Keratinocyte (primary cell): ENCODE results near the gene GJA8. TPM values are rescaled to one million over a fixed set of nuclear protein-coding genes. Genes with fewer than 3 reads are reported as not detected.
"Not testable (repeated sequence)": the region's sequence is repeated elsewhere in the genome, so short reads cannot be mapped to it uniquely, and the experiment has no call there.

Experiments
- DNase-seq: peaks from one replicate; pipeline ENCODE4 v3.0.0-alpha.2; 2011; ENCODE audit warnings: low read depth, missing footprints, low spot score
- FAIRE-seq: peaks from 2 replicates; lab custom pipeline; 2011; peaks lifted over from hg19 to GRCh38; lab: Jason Lieb, UNC
- H2AFZ ChIP-seq: 2 replicates; pipeline ENCODE4 v1.6.0; 2012; ENCODE audit warnings: low read length, control low read depth, inconsistent platforms; ENCODE audit not compliant: control insufficient read depth
- H3K27ac ChIP-seq: 2 replicates; pipeline ENCODE4 v1.5.1; 2011; ENCODE audit warnings: low read length; ENCODE audit not compliant: control insufficient read depth, insufficient read depth
- H3K27me3 ChIP-seq: 3 replicates; pipeline ENCODE4 v1.6.0; 2011; ENCODE audit warnings: low read length; ENCODE audit not compliant: control insufficient read depth, insufficient read depth; ENCODE audit errors: extremely low read depth
- H3K36me3 ChIP-seq, 2 experiments: 2 replicates in 1 of 2; 3 replicates in 1 of 2; pipeline ENCODE4 v1.5.1; 2011; ENCODE audit warnings: low read length in 2 of 2, mild to moderate bottlenecking in 1 of 2; ENCODE audit not compliant: control insufficient read depth in 2 of 2, insufficient read depth in 2 of 2; ENCODE audit errors: extremely low read depth in 1 of 2
- H3K4me1 ChIP-seq: 3 replicates; pipeline ENCODE4 v1.5.1; 2011; ENCODE audit warnings: low read length; ENCODE audit not compliant: control insufficient read depth, insufficient read depth; ENCODE audit errors: extremely low read depth
- H3K4me2 ChIP-seq: 3 replicates; pipeline ENCODE4 v1.6.0; 2011; ENCODE audit warnings: low read depth, low read length; ENCODE audit not compliant: control insufficient read depth, insufficient read depth; ENCODE audit errors: extremely low read depth
- H3K4me3 ChIP-seq, 3 experiments: fragments of 200-600 bp in 1 of 3; sonication (generic) in 1 of 3; 2 replicates in 2 of 3; 3 replicates in 1 of 3; pipeline ENCODE4 v1.5.1; 2011 to 2016; ENCODE audit warnings: low read length in 3 of 3, mild to moderate bottlenecking in 3 of 3, control low read depth in 2 of 3, inconsistent platforms in 1 of 3, low read depth in 1 of 3, mixed read lengths in 1 of 3, mixed run types in 1 of 3, moderate library complexity in 1 of 3; ENCODE audit not compliant: control insufficient read depth in 2 of 3, insufficient read depth in 2 of 3; ENCODE audit errors: extremely low read depth in 1 of 3
- H3K79me2 ChIP-seq: 2 replicates; pipeline ENCODE4 v1.6.0; 2012; ENCODE audit warnings: low read length; ENCODE audit not compliant: control insufficient read depth, insufficient read depth
- H3K9ac ChIP-seq: 3 replicates; pipeline ENCODE4 v1.6.0; 2011; ENCODE audit warnings: low read length; ENCODE audit not compliant: control insufficient read depth, insufficient read depth; ENCODE audit errors: extremely low read depth
- H3K9me1 ChIP-seq: 3 replicates; pipeline ENCODE4 v1.6.0; 2011; ENCODE audit warnings: low read length; ENCODE audit not compliant: control insufficient read depth, insufficient read depth; ENCODE audit errors: extremely low read depth
- H3K9me3 ChIP-seq: 2 replicates; pipeline ENCODE4 v1.5.1; 2012; ENCODE audit warnings: low read depth, low read length; ENCODE audit not compliant: control insufficient read depth
- H4K20me1 ChIP-seq: 3 replicates; pipeline ENCODE4 v1.6.0; 2011; ENCODE audit warnings: low read length; ENCODE audit not compliant: control insufficient read depth, insufficient read depth; ENCODE audit errors: extremely low read depth
- EZH2 ChIP-seq: IDR thresholded peaks from one replicate; pipeline ENCODE4 v1.6.1; 2012; ENCODE audit warnings: inconsistent platforms, mild to moderate bottlenecking, low read length, moderate library complexity
- dilution Hi-C: fragments of 300-500 bp; cut with MboI; formaldehyde crosslinking; loops from one replicate; pipeline ENCODE4 v1.7.0; 2020; ENCODE audit warnings: low sequenced_read_pairs; ENCODE audit not compliant: extremely low pct_ligation_motif_present
- polyA plus RNA-seq, 5 experiments: library from polyadenylated mRNA; depleted of rRNA in 3 of 5; stranded (reverse) in 3 of 5; stranded (forward) in 1 of 5; unstranded in 1 of 5; fragments of >200 nt; gene quantifications; 1 replicate in 1 of 5; 2 replicates in 3 of 5; 3 replicates in 1 of 5; pipeline versions ENCODE4 v1.2.1 to v1.2.3, GENCODE V29; 2011 to 2012; ENCODE audit warnings: missing spikeins in 2 of 5, low read depth in 1 of 5, low replicate concordance in 1 of 5
- TF ChIP-seq, protein P1 (sequence below), 3 experiments: IDR thresholded peaks in 1 of 3; conservative IDR thresholded peaks in 1 of 3; optimal IDR thresholded peaks in 1 of 3; 2 replicates in 2 of 3; 3 replicates in 1 of 3; pipeline versions ENCODE3 to v1.5.1; 2011; ENCODE audit warnings: low read length in 3 of 3, mild to moderate bottlenecking in 3 of 3, moderate library complexity in 2 of 3, control low read depth in 1 of 3, inconsistent platforms in 1 of 3; ENCODE audit not compliant: insufficient read depth in 2 of 3; ENCODE audit errors: extremely low read depth in 1 of 3

GJA8 gene
- polyA plus RNA-seq, 1 donor (not counting 4 experiments of a cell fraction or from before 2014, with no cell fraction given): not detected

DNA sequence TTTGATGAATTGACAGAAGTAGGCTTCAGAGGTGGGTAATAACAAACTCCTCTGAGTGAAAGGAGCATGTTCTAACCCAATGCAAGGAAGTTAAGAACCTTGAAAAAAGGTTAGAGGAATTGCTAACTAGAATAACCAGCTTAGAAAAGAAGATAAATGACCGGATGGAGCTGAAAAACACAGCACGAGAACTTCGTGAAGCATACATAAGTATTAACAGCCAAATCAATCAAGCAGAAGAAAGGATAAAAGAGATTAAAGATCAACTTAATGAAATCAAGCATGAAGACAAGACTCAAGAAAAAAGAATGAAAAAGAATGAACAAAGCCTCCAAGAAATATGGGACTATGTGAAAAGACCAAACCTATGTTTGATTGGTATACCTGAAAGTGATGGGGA lies 46.6 kb upstream of the GJA8 start:
- dilution Hi-C loops, H3K36me3 ChIP-seq, H2AFZ ChIP-seq, H3K4me2 ChIP-seq, H3K9me1 ChIP-seq, H3K27ac ChIP-seq, H3K9ac ChIP-seq, H3K27me3 ChIP-seq, H3K9me3 ChIP-seq, FAIRE-seq, H3K4me3 ChIP-seq, H4K20me1 ChIP-seq, H3K4me1 ChIP-seq, H3K79me2 ChIP-seq, DNase-seq: not testable (repeated sequence)

DNA sequence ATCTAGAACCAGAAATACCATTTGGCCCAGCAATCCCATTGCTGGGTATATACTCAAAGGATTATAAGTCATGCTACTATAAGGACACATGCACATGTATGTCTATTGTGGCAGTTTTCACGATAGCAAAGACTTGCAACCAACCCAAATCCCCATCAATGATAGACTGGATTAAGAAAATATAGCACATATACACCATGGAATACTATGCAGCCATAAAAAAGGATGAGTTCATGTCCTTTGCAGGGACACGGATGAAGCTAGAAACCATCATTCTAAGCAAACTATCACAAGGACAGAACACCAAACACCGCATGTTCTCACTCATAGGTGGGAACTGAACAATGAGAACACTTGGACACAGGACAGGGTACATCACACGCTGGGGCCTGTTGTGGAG lies 35.4 kb upstream of the GJA8 start:
- H3K9me3 ChIP-seq, H3K27ac ChIP-seq, FAIRE-seq, H3K4me3 ChIP-seq, H4K20me1 ChIP-seq, DNase-seq, H3K4me1 ChIP-seq, H3K27me3 ChIP-seq, H3K36me3 ChIP-seq, H3K9ac ChIP-seq, H2AFZ ChIP-seq, dilution Hi-C loops, H3K79me2 ChIP-seq, H3K4me2 ChIP-seq, H3K9me1 ChIP-seq: not testable (repeated sequence)

DNA sequence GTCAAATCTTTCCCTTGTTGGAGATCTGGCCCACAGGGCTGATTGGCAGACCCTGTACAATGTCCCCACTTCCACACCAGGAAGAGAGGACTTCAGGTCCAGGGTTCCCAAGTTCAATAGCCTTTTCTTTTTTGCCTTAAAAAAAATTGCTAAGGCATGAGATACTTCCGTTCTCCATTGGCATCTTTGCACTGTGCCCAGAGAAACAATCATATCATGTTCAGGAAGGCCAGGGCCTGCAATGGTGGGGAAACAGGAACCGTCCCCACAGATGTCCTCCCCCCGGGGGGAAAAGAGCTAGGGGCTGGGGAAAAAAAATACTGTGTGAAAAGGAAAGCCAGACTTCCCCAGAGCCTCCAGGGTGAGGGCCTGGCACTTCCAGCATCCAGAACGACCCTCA lies 24.6 kb upstream of the GJA8 start:
- dilution Hi-C loops: loop anchor here (25.0 kb wide), 1 partner anchor 141 kb away; no protein-coding TSS in a partner anchor

More for the DNA sequence above, 24.6 kb upstream of the GJA8 start:
- H3K79me2 ChIP-seq: no peaks in the 10 kb centered on the region
- TF ChIP-seq, protein P1, sequence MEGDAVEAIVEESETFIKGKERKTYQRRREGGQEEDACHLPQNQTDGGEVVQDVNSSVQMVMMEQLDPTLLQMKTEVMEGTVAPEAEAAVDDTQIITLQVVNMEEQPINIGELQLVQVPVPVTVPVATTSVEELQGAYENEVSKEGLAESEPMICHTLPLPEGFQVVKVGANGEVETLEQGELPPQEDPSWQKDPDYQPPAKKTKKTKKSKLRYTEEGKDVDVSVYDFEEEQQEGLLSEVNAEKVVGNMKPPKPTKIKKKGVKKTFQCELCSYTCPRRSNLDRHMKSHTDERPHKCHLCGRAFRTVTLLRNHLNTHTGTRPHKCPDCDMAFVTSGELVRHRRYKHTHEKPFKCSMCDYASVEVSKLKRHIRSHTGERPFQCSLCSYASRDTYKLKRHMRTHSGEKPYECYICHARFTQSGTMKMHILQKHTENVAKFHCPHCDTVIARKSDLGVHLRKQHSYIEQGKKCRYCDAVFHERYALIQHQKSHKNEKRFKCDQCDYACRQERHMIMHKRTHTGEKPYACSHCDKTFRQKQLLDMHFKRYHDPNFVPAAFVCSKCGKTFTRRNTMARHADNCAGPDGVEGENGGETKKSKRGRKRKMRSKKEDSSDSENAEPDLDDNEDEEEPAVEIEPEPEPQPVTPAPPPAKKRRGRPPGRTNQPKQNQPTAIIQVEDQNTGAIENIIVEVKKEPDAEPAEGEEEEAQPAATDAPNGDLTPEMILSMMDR (optimal IDR thresholded peaks at IDR 0.05 in 1 of 3, IDR thresholded peaks at IDR 0.05 in 1 of 3, conservative IDR thresholded peaks at IDR 0.05 in 1 of 3; ENCODE audit: extremely low read depth in 1 of 3, insufficient read depth in 2 of 3, low read length in 3 of 3): no peak
- no peak for TF ChIP-seq EZH2
- no peak for DNase-seq
- no peak overlapping the region for H3K4me3 ChIP-seq
- H4K20me1 ChIP-seq: no peaks in the 10 kb centered on the region
- H3K27me3 ChIP-seq: no peaks in the 10 kb centered on the region
- no peak overlapping the region for H2AFZ ChIP-seq
- H3K9me3 ChIP-seq: no peaks in the 10 kb centered on the region
- H3K9me1 ChIP-seq: no peaks in the 10 kb centered on the region
- no peak for FAIRE-seq
- H3K4me1 ChIP-seq: no peaks in the 10 kb centered on the region
- H3K27ac ChIP-seq: no peak overlapping the region
- H3K4me2 ChIP-seq: no peak overlapping the region
- H3K9ac ChIP-seq: no peak overlapping the region
- H3K36me3 ChIP-seq: no peaks in the 10 kb centered on the region
